ENCODE results near the gene NEMP2. TPM values are rescaled to one million over a fixed set of nuclear protein-coding genes. Genes with fewer than 3 reads are reported as not detected.

The NEMP2 gene
- total RNA-seq, 4 donors from 2014 or later = 1.1 to 1.7 (median 1.6) TPM

GRCh38 chr2:190538201-190538600 lies 3.7 kb upstream of the NEMP2 start:
- TF ChIP-seq POLR2A (IDR thresholded peaks at IDR 0.05) = no peak
- TF ChIP-seq, protein P1, sequence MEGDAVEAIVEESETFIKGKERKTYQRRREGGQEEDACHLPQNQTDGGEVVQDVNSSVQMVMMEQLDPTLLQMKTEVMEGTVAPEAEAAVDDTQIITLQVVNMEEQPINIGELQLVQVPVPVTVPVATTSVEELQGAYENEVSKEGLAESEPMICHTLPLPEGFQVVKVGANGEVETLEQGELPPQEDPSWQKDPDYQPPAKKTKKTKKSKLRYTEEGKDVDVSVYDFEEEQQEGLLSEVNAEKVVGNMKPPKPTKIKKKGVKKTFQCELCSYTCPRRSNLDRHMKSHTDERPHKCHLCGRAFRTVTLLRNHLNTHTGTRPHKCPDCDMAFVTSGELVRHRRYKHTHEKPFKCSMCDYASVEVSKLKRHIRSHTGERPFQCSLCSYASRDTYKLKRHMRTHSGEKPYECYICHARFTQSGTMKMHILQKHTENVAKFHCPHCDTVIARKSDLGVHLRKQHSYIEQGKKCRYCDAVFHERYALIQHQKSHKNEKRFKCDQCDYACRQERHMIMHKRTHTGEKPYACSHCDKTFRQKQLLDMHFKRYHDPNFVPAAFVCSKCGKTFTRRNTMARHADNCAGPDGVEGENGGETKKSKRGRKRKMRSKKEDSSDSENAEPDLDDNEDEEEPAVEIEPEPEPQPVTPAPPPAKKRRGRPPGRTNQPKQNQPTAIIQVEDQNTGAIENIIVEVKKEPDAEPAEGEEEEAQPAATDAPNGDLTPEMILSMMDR (IDR thresholded peaks at IDR 0.05) = no peak
- intact Hi-C loops (cut with DNase I; ENCODE audit: low total_unique reads) = loop anchor here (10.0 kb wide), 1 partner anchor 117 kb away; no protein-coding TSS in a partner anchor
- DNase-seq (ENCODE audit: low spot score in 2 of 2) = no peak
- H3K4me3 ChIP-seq (ENCODE audit: low read depth, poor library complexity, severe bottlenecking) = no peak overlapping the region

- intact Hi-C loops (cut with DNase I; ENCODE audit: low total_unique reads) = loop anchor here (10.0 kb wide), 1 partner anchor 117 kb away; no protein-coding TSS in a partner anchor
- no peak overlapping the region for H3K4me3 ChIP-seq (ENCODE audit: low read depth, poor library complexity, severe bottlenecking)
- TF ChIP-seq, protein P1 (IDR thresholded peaks at IDR 0.05) = no peak
- TF ChIP-seq POLR2A (IDR thresholded peaks at IDR 0.05) = no peak
- WGBS, 2 donors = 67 to 78% methylated on average over 1 of the region's 1 CpG
- no peak for DNase-seq (ENCODE audit: low spot score in 2 of 2)
These were observed 3.2 kb upstream of the NEMP2 start for GRCh38 chr2:190537765-190538164.

- WGBS, 2 donors = 53 to 65% methylated on average over 1 of the region's 1 CpG
These were observed 1.1 kb upstream of the NEMP2 start for GRCh38 chr2:190535586-190535985.

DNA sequence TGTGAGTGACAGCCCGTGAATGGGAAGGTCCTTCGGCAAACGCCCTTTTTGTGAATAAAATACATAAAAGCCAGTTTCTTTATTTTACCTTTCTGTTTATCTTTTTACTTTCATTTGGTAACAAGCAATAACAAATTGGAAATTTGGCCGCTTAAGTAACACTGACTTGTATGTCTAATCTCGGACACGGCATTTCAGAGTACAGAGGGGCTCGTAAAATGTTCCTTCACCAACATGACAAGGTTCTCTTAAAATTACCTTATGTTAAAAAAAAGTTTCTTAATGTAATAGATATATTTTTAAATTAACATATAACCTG lies 558 bp upstream of the NEMP2 start:
- WGBS, 2 donors = 3 to 4% methylated on average over 7 of the region's 7 CpGs
- H3K4me3 ChIP-seq (ENCODE audit: low read depth, poor library complexity, severe bottlenecking) = peak overlapping the region; percentile 62
- no peak for DNase-seq (ENCODE audit: low spot score in 2 of 2)
- intact Hi-C loops (cut with DNase I; ENCODE audit: low total_unique reads) = loop anchor here (10.0 kb wide), 1 partner anchor 120 kb away; no protein-coding TSS in a partner anchor
- TF ChIP-seq, protein P1 (IDR thresholded peaks at IDR 0.05) = no peak
- no peak for TF ChIP-seq POLR2A (IDR thresholded peaks at IDR 0.05)

More at GRCh38 chr2:190535586-190535985, 1.1 kb upstream of the NEMP2 start:
- intact Hi-C loops (cut with DNase I; ENCODE audit: low total_unique reads) = loop anchor here (10.0 kb wide), 1 partner anchor 119 kb away; no protein-coding TSS in a partner anchor
- no peak overlapping the region for H3K4me3 ChIP-seq (ENCODE audit: low read depth, poor library complexity, severe bottlenecking)
- no peak for TF ChIP-seq POLR2A (IDR thresholded peaks at IDR 0.05)
- TF ChIP-seq, protein P1 (IDR thresholded peaks at IDR 0.05) = no peak
- no peak for DNase-seq (ENCODE audit: low spot score in 2 of 2)

DNA sequence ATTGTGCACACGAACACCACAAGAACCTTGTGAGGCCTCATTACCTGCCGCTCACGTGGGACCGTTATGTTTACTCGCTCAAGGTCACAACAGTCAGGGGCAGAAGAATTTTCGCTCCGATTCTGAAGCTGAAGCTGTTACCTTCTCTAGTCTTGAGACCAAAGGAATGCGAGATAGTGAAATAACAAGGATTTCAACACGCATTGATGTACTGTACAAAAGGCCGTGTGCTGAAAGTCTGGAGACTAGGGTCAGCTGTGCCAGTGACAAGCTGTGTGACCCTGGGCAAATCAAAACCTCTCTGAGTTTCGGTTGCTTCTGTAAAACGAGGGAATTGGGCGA lies 583 bp downstream of the NEMP2 start:
- 3 to 12% methylated on average over 13 of the region's 13 CpGs for WGBS, 2 donors
- DNase-seq (ENCODE audit: low spot score in 2 of 2) = no peak
- peak overlapping the region; percentile 62 for H3K4me3 ChIP-seq (ENCODE audit: low read depth, poor library complexity, severe bottlenecking)
- TF ChIP-seq POLR2A (IDR thresholded peaks at IDR 0.05) = no peak
- TF ChIP-seq, protein P1 (IDR thresholded peaks at IDR 0.05) = no peak
- intact Hi-C loops (cut with DNase I; ENCODE audit: low total_unique reads) = loop anchor here (10.0 kb wide), 1 partner anchor 121 kb away; no protein-coding TSS in a partner anchor

Measured in lower leg skin (tissue), 4 donors.